Type B pancreatic cell (in vitro differentiated cells): ENCODE measurements around the gene OSCP1. TPM values are rescaled to one million over a fixed set of nuclear protein-coding genes. Genes with fewer than 3 reads are reported as not detected.

Experiments
- DNase-seq: peaks from one replicate; pipeline ENCODE4 v3.0.0; 2021; ENCODE audit warnings: mixed read lengths; ENCODE audit not compliant: unreplicated experiment; ENCODE audit errors: extremely low spot score
- H3K27ac Mint-ChIP-seq: 2 replicates; pipeline ENCODE4 v1.8.0; 2021; ENCODE audit warnings: mild to moderate bottlenecking, mixed read lengths
- H3K27me3 Mint-ChIP-seq: 2 replicates; pipeline ENCODE4 v1.8.0; 2021; ENCODE audit warnings: mixed read lengths
- H3K36me3 Mint-ChIP-seq: 2 replicates; pipeline ENCODE4 v1.8.0; 2021; ENCODE audit warnings: mixed read lengths
- H3K4me1 Mint-ChIP-seq: one replicate; pipeline ENCODE4 v1.8.0; 2021; ENCODE audit warnings: mixed read lengths; ENCODE audit not compliant: unreplicated experiment
- H3K4me3 Mint-ChIP-seq: 2 replicates; pipeline ENCODE4 v1.8.0; 2021; ENCODE audit warnings: mild to moderate bottlenecking, mixed read lengths
- H3K9me3 Mint-ChIP-seq: 2 replicates; pipeline ENCODE4 v1.8.0; 2021; ENCODE audit warnings: mixed read lengths
- CTCF ChIP-seq: fragments of 200-600 bp; sonication (generic); conservative IDR thresholded peaks from 2 replicates; pipeline ENCODE4 v1.5.0; 2021; ENCODE audit warnings: antibody characterized with exemption, mild to moderate bottlenecking
- total RNA-seq: library from RNA; stranded (reverse); gene quantifications from 2 replicates; pipeline ENCODE4 v1.2.1, GENCODE V29; 2021; ENCODE audit warnings: low replicate concordance

The OSCP1 gene
- total RNA-seq, 1 donor from 2014 or later = 15.3 TPM

- Mint-ChIP-seq H3K27me3 (no peaks in the 10 kb centered on the region), H3K27ac (peak overlapping the region; percentile 60), H3K9me3 (no peaks in the 10 kb centered on the region), H3K4me1 (peaks cover 12% of the 10 kb centered on the region), H3K36me3 (peaks cover 19% of the 10 kb centered on the region), H3K4me3 (no peak overlapping the region)
- TF ChIP-seq CTCF = no peak
- DNase-seq = no peak
These were observed 32.3 kb downstream of the OSCP1 start for GRCh38 chr1:36417931-36418330.

GRCh38 chr1:36415661-36416326, 34.5 kb downstream of the OSCP1 start:
- H3K4me3 Mint-ChIP-seq = no peak overlapping the region
- no peak for TF ChIP-seq CTCF
- peaks cover 15% of the 10 kb centered on the region for H3K36me3 Mint-ChIP-seq
- H3K27me3 Mint-ChIP-seq = no peaks in the 10 kb centered on the region
- DNase-seq = no peak
- H3K4me1 Mint-ChIP-seq = peaks cover 10% of the 10 kb centered on the region
- no peaks in the 10 kb centered on the region for H3K9me3 Mint-ChIP-seq
- no peak overlapping the region for H3K27ac Mint-ChIP-seq

GRCh38 chr1:36414384-36414783, 35.9 kb downstream of the OSCP1 start:
- H3K4me1 Mint-ChIP-seq = peaks cover 4% of the 10 kb centered on the region
- no peaks in the 10 kb centered on the region for H3K27me3 Mint-ChIP-seq
- DNase-seq = no peak
- no peak overlapping the region for H3K27ac Mint-ChIP-seq
- H3K4me3 Mint-ChIP-seq = no peak overlapping the region
- peaks cover 16% of the 10 kb centered on the region for H3K36me3 Mint-ChIP-seq
- H3K9me3 Mint-ChIP-seq = no peaks in the 10 kb centered on the region
- TF ChIP-seq CTCF = no peak

GRCh38 chr1:36411674-36412648, 38.3 kb downstream of the OSCP1 start:
- H3K4me3 Mint-ChIP-seq = no peak overlapping the region
- peaks cover 12% of the 10 kb centered on the region for H3K36me3 Mint-ChIP-seq
- no peaks in the 10 kb centered on the region for H3K9me3 Mint-ChIP-seq
- TF ChIP-seq CTCF = no peak
- peak overlapping the region; percentile 52 for H3K27ac Mint-ChIP-seq
- H3K27me3 Mint-ChIP-seq = no peaks in the 10 kb centered on the region
- H3K4me1 Mint-ChIP-seq = peaks cover 4% of the 10 kb centered on the region
- no peak for DNase-seq

GRCh38 chr1:36408479-36408878, 41.8 kb downstream of the OSCP1 start:
- peaks cover 4% of the 10 kb centered on the region for H3K4me1 Mint-ChIP-seq
- H3K36me3 Mint-ChIP-seq = peaks cover 8% of the 10 kb centered on the region
- no peak for TF ChIP-seq CTCF
- no peaks in the 10 kb centered on the region for H3K9me3 Mint-ChIP-seq
- no peak overlapping the region for H3K4me3 Mint-ChIP-seq
- no peak overlapping the region for H3K27ac Mint-ChIP-seq
- DNase-seq = no peak
- H3K27me3 Mint-ChIP-seq = no peaks in the 10 kb centered on the region
